HFFc6 (cell line): Measurements from ENCODE around the gene CD59. TPM values are rescaled to one million over a fixed set of nuclear protein-coding genes. Genes with fewer than 3 reads are reported as not detected.
A peak's percentile ranks its signal among the peaks of the same experiment; 100 is the strongest.

Source experiments
- DNase-seq: peaks from one replicate; pipeline ENCODE4 v3.0.0-alpha.2; 2018
- H3K27ac Mint-ChIP-seq: 2 replicates; pipeline ENCODE4 v1.8.0; 2020; ENCODE audit warnings: mild to moderate bottlenecking, mixed read lengths
- H3K27me3 Mint-ChIP-seq: 2 replicates; pipeline ENCODE4 v1.8.0; 2021; ENCODE audit warnings: mild to moderate bottlenecking, moderate library complexity, mixed read lengths; ENCODE audit not compliant: insufficient read depth
- H3K36me3 Mint-ChIP-seq: 2 replicates; pipeline ENCODE4 v1.8.0; 2021; ENCODE audit warnings: low read depth, mixed read lengths
- H3K4me1 Mint-ChIP-seq: 2 replicates; pipeline ENCODE4 v1.8.0; 2020; ENCODE audit warnings: low read depth, mixed read lengths
- H3K4me3 Mint-ChIP-seq: 2 replicates; pipeline ENCODE4 v1.8.0; 2020; ENCODE audit warnings: mild to moderate bottlenecking, moderate library complexity, mixed read lengths
- H3K9me3 Mint-ChIP-seq: 2 replicates; pipeline ENCODE4 v1.8.0; 2020; ENCODE audit warnings: mild to moderate bottlenecking, mixed read lengths
- total RNA-seq, 6 experiments: library from RNA; stranded (reverse); fragmentation: NEBNext Ultra II Directional; extraction: Animal tissue kit (Norgen Biotek cat#: 25700); gene quantifications; 2 replicates in 1 of 6; 3 replicates in 5 of 6; pipeline ENCODE4 v1.2.3, GENCODE V29; 2021
- TF ChIP-seq, protein P1 (sequence below): fragments of 200-600 bp; sonication (generic); IDR thresholded peaks from 2 replicates; pipeline ENCODE4 v1.5.0; 2021; ENCODE audit warnings: antibody characterized with exemption, mild to moderate bottlenecking

Gene CD59
- total RNA-seq, 6 experiments from 2014 or later: 1,095 to 1,408 (median 1,232) TPM

DNA sequence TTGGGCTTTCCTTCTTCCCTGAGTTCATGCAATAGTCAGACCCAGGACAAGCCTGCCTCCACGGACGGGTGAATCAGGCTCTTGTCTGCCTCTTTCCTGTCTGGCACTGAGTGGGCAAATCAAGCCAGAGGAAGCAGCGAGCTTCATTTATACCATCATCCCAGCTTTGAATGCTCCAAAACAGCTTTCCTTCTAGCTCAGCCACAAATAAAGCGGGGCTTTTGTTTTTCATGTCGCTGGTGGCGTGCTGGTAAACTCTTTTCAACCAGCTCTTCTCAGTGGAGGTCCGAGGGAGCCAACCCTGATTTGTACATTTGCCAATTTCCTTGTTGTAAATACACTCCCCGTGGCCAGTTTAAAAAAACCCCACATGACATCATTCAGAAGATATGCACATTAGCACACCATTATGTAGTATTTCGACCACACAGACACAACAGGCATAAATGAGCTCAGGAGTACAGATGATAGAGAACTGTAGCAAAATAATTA is 44.2 kb downstream of the CD59 start:
- TF ChIP-seq, protein P1, sequence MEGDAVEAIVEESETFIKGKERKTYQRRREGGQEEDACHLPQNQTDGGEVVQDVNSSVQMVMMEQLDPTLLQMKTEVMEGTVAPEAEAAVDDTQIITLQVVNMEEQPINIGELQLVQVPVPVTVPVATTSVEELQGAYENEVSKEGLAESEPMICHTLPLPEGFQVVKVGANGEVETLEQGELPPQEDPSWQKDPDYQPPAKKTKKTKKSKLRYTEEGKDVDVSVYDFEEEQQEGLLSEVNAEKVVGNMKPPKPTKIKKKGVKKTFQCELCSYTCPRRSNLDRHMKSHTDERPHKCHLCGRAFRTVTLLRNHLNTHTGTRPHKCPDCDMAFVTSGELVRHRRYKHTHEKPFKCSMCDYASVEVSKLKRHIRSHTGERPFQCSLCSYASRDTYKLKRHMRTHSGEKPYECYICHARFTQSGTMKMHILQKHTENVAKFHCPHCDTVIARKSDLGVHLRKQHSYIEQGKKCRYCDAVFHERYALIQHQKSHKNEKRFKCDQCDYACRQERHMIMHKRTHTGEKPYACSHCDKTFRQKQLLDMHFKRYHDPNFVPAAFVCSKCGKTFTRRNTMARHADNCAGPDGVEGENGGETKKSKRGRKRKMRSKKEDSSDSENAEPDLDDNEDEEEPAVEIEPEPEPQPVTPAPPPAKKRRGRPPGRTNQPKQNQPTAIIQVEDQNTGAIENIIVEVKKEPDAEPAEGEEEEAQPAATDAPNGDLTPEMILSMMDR: no peak
- H3K4me3 Mint-ChIP-seq: peak overlapping the region; percentile 85

GRCh38 chr11:33691066-33691864 is 45.0 kb downstream of the CD59 start:
- H3K36me3 Mint-ChIP-seq: peaks cover 12% of the 10 kb centered on the region
- TF ChIP-seq, protein P1: no peak
- peaks cover 7% of the 10 kb centered on the region; the same call in 1 of the 2 replicates for H3K27me3 Mint-ChIP-seq
- H3K27ac Mint-ChIP-seq: peak overlapping the region; percentile 98
- H3K4me1 Mint-ChIP-seq: peaks cover 91% of the 10 kb centered on the region
- H3K4me3 Mint-ChIP-seq: peak overlapping the region; percentile 85
- DNase-seq: no peak
- no peaks in the 10 kb centered on the region for H3K9me3 Mint-ChIP-seq

More for the DNA sequence above, 44.2 kb downstream of the CD59 start:
- peaks cover 7% of the 10 kb centered on the region; the same call in 1 of the 2 replicates for H3K27me3 Mint-ChIP-seq
- no peaks in the 10 kb centered on the region for H3K9me3 Mint-ChIP-seq
- H3K27ac Mint-ChIP-seq: peak overlapping the region; percentile 98
- DNase-seq: peak; percentile 93
- H3K36me3 Mint-ChIP-seq: peaks cover 5% of the 10 kb centered on the region; the same call in 1 of the 2 replicates
- peaks cover 89% of the 10 kb centered on the region for H3K4me1 Mint-ChIP-seq

- TF ChIP-seq, protein P1: no peak
- Mint-ChIP-seq H3K36me3 (peaks cover 12% of the 10 kb centered on the region), H3K9me3 (no peaks in the 10 kb centered on the region), H3K27me3 (peaks cover 7% of the 10 kb centered on the region; the same call in 1 of the 2 replicates), H3K4me3 (peak overlapping the region; percentile 85), H3K4me1 (peaks cover 97% of the 10 kb centered on the region), H3K27ac (peak overlapping the region; percentile 98)
- peak; percentile 100 for DNase-seq
Observed at GRCh38 chr11:33690290-33691065, 45.7 kb downstream of the CD59 start.

GRCh38 chr11:33689501-33689900 is 46.7 kb downstream of the CD59 start:
- Mint-ChIP-seq H3K4me3 (peak overlapping the region; percentile 85; the same call in 1 of the 2 replicates), H3K9me3 (no peaks in the 10 kb centered on the region), H3K27me3 (peaks cover 7% of the 10 kb centered on the region; the same call in 1 of the 2 replicates), H3K4me1 (peaks cover 97% of the 10 kb centered on the region), H3K27ac (peak overlapping the region; percentile 98), H3K36me3 (peaks cover 12% of the 10 kb centered on the region)
- DNase-seq: no peak
- TF ChIP-seq, protein P1: no peak

GRCh38 chr11:33689085-33689484 is 47.1 kb downstream of the CD59 start:
- Mint-ChIP-seq H3K36me3 (peaks cover 12% of the 10 kb centered on the region), H3K27ac (peak overlapping the region; percentile 98), H3K27me3 (peaks cover 7% of the 10 kb centered on the region; the same call in 1 of the 2 replicates), H3K4me1 (peaks cover 97% of the 10 kb centered on the region), H3K4me3 (peak overlapping the region; percentile 85; the same call in 1 of the 2 replicates), H3K9me3 (no peaks in the 10 kb centered on the region)
- no peak for DNase-seq
- TF ChIP-seq, protein P1: no peak
